ENCODE results near the gene CDK5.
"Not testable (repeated sequence)": the region's sequence is repeated elsewhere in the genome, so short reads cannot be mapped to it uniquely, and the experiment has no call there.

Gene CDK5

DNA sequence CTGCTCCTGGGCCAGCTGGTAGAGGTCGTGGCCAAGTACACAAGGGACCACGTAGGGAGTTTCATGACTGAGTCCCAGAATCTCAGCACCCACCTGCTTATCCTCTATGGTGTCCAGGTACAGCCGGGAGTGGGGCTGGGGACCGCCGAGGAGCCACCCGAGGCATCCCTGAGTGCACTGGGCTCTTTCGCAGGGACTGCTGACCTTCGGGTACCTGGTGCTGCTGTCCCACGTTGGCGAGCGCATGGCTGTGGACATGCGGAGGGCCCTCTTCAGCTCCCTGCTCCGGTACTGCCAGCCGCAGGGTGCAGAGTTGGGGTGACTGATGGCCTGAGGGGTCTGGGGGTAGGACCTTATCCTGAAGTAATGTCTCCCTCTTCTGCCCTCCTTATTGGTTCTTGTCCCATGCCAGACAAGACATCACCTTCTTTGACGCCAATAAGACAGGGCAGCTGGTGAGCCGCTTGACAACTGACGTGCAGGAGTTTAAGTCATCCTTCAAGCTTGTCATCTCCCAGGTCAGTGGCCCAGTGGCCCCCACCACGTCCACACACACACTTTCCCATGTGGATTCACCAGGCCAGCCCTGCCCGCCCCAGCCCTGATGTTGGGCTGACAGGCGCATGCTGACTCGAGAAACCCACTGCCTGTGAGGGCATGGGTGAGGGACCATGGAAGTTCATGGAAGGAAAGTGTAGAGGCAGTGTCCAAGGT lies 23.2 kb downstream of the CDK5 start:
- TF ChIP-seq, protein P1, sequence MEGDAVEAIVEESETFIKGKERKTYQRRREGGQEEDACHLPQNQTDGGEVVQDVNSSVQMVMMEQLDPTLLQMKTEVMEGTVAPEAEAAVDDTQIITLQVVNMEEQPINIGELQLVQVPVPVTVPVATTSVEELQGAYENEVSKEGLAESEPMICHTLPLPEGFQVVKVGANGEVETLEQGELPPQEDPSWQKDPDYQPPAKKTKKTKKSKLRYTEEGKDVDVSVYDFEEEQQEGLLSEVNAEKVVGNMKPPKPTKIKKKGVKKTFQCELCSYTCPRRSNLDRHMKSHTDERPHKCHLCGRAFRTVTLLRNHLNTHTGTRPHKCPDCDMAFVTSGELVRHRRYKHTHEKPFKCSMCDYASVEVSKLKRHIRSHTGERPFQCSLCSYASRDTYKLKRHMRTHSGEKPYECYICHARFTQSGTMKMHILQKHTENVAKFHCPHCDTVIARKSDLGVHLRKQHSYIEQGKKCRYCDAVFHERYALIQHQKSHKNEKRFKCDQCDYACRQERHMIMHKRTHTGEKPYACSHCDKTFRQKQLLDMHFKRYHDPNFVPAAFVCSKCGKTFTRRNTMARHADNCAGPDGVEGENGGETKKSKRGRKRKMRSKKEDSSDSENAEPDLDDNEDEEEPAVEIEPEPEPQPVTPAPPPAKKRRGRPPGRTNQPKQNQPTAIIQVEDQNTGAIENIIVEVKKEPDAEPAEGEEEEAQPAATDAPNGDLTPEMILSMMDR (IDR thresholded peaks at IDR 0.05; ENCODE audit: low read depth, low read length) = no peak
- H3K4me3 ChIP-seq (ENCODE audit: low read depth, low read length) = no peak overlapping the region

DNA sequence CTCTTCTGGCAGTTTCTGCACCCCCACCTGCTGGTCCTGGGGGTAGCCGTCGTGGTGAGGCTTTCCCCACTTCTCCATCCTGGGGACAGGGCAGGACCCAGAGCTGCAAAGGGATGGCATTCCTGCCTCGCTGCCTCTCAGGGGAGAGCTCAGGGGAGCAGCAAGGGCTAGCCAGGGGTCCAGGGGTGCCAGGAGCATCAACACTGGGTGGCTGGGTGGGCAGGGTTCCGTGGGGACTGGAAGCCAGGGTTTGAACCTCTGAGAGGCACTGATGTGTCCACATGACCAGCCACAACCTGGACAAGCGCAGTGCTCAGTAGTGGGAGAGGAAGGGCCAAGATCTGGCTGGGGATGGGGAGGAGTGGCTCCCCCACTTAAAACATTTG lies 23.8 kb downstream of the CDK5 start:
- TF ChIP-seq, protein P1 (IDR thresholded peaks at IDR 0.05; ENCODE audit: low read depth, low read length) = no peak

DNA sequence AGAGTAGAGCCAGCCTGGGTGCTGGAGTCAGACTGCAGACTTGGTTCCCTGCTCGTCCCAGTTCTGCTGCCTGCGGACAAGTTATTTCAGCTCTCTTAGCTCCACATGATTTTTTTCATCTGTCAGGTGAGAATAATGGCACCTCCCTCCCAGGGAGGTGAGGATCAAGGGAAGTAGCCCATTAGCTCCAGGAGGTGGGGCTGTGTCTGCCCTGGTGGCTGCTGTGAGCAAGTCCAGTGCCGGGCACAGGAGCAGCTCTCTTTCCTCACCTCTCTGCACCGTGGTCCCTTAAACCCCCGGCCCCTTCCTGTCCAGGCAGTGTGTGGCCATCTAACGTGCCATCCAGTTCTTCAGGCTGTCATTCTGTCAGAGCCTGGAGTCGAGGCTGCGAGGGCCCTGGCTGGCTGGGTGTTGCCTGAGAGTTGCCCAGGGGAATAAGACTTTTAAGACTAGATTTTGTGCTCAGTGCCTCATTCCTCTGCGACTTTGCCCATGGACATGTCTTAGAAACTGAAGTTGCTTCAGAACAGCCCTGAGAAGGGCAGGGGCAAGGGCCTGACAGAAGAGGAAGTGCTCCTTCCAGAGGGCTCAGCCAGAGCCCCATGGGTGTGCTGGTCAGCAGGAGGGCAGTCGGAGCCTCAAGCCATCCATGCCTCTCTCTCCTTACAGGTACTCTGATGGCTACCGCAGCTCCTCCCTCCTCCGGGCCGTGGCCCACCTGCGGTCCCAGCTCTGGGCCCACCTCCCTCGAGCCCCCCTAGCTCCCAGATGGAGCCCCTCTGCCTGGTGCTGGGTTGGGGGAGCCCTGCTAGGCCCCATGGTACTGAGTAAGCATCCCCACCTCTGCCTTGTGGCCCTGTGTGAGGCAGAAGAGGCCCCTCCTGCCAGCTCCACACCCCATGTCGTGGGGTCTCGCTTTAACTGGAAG lies 24.5 kb downstream of the CDK5 start:
- no peak overlapping the region for H3K4me3 ChIP-seq (ENCODE audit: low read depth, low read length)
- TF ChIP-seq, protein P1 (IDR thresholded peaks at IDR 0.05; ENCODE audit: low read depth, low read length) = no peak

More for the DNA sequence above, 23.8 kb downstream of the CDK5 start:
- H3K4me3 ChIP-seq (ENCODE audit: low read depth, low read length) = no peak overlapping the region

DNA sequence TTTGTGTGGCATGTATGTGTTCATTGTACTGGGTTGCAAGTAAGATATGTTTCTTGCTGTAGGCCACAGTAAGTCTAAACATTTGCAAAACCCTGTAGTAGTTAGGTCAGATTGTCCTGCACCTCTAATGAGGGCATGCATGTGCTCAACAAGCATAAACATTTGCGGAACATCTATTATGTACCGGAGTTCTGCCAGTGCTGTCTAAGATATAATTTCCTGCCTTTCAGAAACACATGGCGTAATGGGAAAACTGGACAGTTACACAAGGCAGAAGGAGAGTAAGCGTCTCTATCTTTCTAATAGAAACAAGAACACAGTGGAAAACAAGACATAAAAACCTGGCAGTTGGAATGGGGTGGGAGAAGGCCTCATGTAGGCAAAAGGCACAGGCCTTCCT lies 26.7 kb downstream of the CDK5 start:
- TF ChIP-seq, protein P1 (IDR thresholded peaks at IDR 0.05; ENCODE audit: low read depth, low read length) = no peak
- no peak overlapping the region for H3K4me3 ChIP-seq (ENCODE audit: low read depth, low read length)

DNA sequence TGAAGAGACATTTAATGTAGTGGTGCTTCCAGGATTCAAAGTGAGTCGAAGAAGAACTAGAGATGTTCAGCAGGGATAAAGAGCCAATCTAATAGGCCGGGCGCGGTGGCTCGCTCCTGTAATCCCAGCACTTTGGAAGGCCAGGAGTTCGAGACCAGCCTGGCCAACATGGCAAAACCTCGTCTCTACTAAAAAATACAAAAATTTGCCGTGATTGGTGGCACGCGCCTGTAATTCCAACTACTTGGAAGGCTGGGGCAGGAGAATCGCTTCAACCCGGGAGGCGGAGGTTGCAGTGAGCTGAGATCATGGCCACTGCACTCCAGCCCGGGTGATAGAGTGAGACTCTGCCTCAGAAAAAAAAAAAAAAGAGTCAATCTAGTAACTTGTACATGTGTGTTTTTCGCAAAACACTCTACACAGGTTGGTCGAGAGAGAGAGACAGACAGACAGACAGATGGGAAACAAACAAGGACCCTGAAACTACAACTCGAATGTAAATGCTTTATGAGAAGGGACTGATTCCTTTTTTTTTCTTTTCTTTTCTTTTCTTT lies 28.7 kb downstream of the CDK5 start:
- H3K4me3 ChIP-seq (ENCODE audit: low read depth, low read length) = peak overlapping the region; percentile 90
- TF ChIP-seq, protein P1 (IDR thresholded peaks at IDR 0.05; ENCODE audit: low read depth, low read length) = no peak

DNA sequence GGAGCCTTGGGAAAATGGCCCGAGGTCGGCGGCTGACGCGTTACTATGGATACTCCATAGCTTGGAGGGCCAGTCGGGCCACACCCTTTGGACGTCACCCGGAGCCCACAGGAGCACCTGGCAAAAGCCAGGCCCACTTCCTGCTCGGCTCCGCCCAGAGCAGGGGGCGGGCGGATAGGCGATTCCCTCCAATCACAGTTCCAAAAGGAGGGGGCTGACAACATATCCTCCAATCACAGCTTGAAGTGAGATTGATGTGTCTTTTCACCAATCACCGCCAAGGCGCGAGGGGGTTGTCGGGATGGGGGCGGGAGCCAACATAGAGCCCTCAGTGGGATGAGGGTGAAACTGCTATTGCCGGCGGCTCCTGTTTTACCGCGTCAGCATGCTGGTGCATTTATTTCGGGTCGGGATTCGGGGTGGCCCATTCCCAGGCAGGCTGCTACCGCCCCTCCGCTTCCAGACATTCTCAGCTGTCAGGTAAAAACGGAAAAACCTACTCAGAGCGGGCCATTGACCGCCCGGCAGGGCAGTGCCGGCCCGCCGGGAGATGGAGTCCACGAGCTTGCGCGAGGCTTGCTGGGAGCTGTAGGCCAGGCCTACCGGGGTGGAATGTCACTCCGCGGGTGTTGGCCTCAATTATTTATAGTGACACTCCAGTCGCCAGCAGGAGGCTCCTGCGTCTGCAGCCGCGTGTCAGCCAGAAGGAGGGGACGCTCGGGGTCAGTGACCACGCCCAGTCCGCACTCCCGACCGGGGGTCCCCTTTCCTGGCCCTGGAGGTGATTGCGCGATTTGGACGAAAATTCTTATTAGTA lies 29.4 kb downstream of the CDK5 start, which contains the start of gene ABCB8:
ABCB8 (plus strand) TSS at position 320 of the 817 bp plus-strand sequence; CDS start at position 386, 66 bp downstream.
- TF ChIP-seq, protein P1 (IDR thresholded peaks at IDR 0.05; ENCODE audit: low read depth, low read length) = peak; percentile 22
- H3K4me3 ChIP-seq (ENCODE audit: low read depth, low read length) = peak within 1 kb of the TSS; percentile 90

DNA sequence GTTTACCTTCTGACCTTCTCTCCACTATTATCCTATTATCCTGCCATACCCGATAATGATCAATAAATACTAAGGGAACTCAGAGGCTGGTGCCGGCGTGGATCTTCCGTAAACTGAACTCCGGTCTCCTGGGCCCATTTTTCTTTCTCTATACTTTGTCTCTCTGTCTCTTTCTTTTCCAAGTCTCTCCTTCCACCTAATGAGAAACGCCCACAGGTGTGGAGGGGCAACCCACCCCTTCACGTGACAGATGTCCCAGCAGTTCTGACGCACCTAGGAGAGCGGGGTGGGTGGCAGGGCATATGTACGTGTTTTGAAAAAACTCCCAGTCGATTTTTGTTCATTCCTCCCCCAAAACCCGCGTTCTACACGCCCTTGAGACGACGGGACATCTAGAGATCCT lies 30.0 kb downstream of the CDK5 start:
- peak overlapping the region; percentile 90 for H3K4me3 ChIP-seq (ENCODE audit: low read depth, low read length)

DNA sequence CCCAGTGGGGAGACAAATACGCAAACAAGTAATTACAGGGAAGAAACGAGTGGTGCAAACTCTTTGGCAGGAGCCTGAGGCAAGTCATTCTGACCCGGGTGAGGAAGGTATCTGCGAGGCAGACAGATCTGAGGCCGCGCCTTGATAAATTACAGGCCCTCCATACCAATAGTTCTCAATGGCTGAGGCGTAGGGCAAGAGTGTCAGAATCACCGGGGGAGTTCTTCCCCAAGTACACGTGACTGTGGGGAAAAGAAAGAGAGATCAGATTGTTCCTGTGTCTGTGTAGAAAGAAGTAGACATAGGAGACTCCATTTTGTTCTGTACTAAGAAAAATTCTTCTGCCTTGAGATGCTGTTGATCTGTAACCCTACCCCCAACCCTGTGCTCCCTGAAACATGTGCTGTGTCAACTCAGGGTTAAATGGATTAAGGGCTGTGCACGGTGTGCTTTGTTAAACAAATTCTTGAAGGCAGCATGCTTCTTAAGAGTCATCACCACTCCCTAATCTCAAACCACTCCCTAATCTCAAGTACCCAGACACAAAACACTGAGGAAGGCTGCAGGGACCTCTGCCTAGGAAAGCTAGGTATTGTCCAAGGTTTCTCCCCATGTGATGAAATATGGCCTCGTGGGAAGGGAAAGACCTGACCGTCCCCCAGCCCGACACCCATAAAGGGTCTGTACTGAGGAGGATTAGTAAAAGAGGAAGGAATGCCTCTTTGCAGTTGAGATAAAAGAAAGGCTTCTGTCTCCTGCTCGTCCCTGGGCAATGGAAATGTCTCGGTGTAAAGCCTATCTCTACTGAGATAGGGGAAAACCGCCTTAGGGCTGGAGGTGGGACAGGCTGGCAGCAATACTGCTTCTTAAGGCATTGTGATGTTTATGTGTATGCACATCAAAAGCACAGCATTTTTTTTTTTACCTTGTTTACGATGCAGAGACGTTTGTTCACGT lies 30.6 kb downstream of the CDK5 start:
- H3K4me3 ChIP-seq (ENCODE audit: low read depth, low read length) = not testable (repeated sequence)
